Naive thymus-derived CD4-positive, alpha-beta T cell (primary cell): ENCODE data around the gene TRAPPC10. TPM values are rescaled to one million over a fixed set of nuclear protein-coding genes. Genes with fewer than 3 reads are reported as not detected.

ENCODE experiments used
- ATAC-seq: fragments of 150-1000 bp; cut with Tn5 transposase; 2 replicates; pipeline ENCODE4 v1.10.0; 2021; ENCODE audit warnings: mild to moderate bottlenecking, moderate library complexity
- CTCF ChIA-PET: fragments of 350-600 bp; sonication (Branson Sonifier 250); formaldehyde crosslinking; loops from one replicate; lab custom pipeline; 2021; ENCODE audit warnings: antibody characterized with exemption; lab: Charles Lee
- POLR2A ChIA-PET: fragments of 350-600 bp; sonication (Branson Sonifier 250); formaldehyde crosslinking; loops from one replicate; lab custom pipeline; 2021; ENCODE audit warnings: antibody characterized with exemption, inconsistent platforms; lab: Charles Lee
- DNase-seq, 9 donors: peaks; one replicate each; pipeline versions ENCODE4 v3.0.0 to v3.0.0-alpha.2; 2020 to 2022; ENCODE audit warnings: mixed read lengths in 1 of 9
- H3K27ac ChIP-seq: one replicate; pipeline ENCODE4 v1.7.0; 2013; ENCODE audit warnings: mild to moderate bottlenecking, low read depth, low read length, moderate library complexity
- H3K27me3 ChIP-seq, 2 donors: one replicate each; pipeline ENCODE4 v1.7.0; 2013; ENCODE audit warnings: low read length in 2 of 2, mild to moderate bottlenecking in 2 of 2, moderate library complexity in 2 of 2; ENCODE audit not compliant: control insufficient read depth in 2 of 2, insufficient read depth in 2 of 2
- H3K36me3 ChIP-seq, 3 experiments: 1 replicate in 2 of 3; 2 replicates in 1 of 3; pipeline ENCODE4 v1.7.0; 2013; ENCODE audit warnings: low read length in 3 of 3, mild to moderate bottlenecking in 3 of 3, moderate library complexity in 1 of 3; ENCODE audit not compliant: insufficient read depth in 3 of 3, control insufficient read depth in 2 of 3
- H3K4me1 ChIP-seq, 2 donors: one replicate each; pipeline ENCODE4 v1.7.0; 2013; ENCODE audit warnings: low read length in 2 of 2, mild to moderate bottlenecking in 2 of 2, moderate library complexity in 1 of 2; ENCODE audit not compliant: control insufficient read depth in 2 of 2, insufficient read depth in 2 of 2
- H3K4me3 ChIP-seq: 2 replicates; pipeline ENCODE4 v1.7.0; 2013; ENCODE audit warnings: mild to moderate bottlenecking, low read length
- H3K9me3 ChIP-seq, 3 experiments: 1 replicate in 2 of 3; 2 replicates in 1 of 3; pipeline ENCODE4 v1.7.0; 2013; ENCODE audit warnings: low read length in 3 of 3; ENCODE audit not compliant: control insufficient read depth in 2 of 3
- H3K27ac Mint-ChIP-seq, 9 donors: one replicate each; pipeline ENCODE4 v1.8.0; 2020 to 2022; ENCODE audit warnings: mixed read lengths in 9 of 9, mild to moderate bottlenecking in 8 of 9, moderate library complexity in 5 of 9, inconsistent platforms in 2 of 9
- H3K27me3 Mint-ChIP-seq, 5 donors: one replicate each; pipeline ENCODE4 v1.8.0; 2021 to 2022; ENCODE audit warnings: mixed read lengths in 5 of 5, mild to moderate bottlenecking in 1 of 5
- H3K36me3 Mint-ChIP-seq, 5 donors: one replicate each; pipeline ENCODE4 v1.8.0; 2020 to 2022; ENCODE audit warnings: mixed read lengths in 5 of 5, mild to moderate bottlenecking in 3 of 5, inconsistent platforms in 1 of 5
- H3K4me1 Mint-ChIP-seq, 7 donors: one replicate each; pipeline ENCODE4 v1.8.0; 2020 to 2022; ENCODE audit warnings: mixed read lengths in 7 of 7, mild to moderate bottlenecking in 3 of 7, inconsistent platforms in 1 of 7
- H3K4me3 Mint-ChIP-seq, 10 donors: one replicate each; pipeline ENCODE4 v1.8.0; 2020 to 2022; ENCODE audit warnings: mild to moderate bottlenecking in 10 of 10, mixed read lengths in 10 of 10, moderate library complexity in 6 of 10, inconsistent platforms in 2 of 10
- H3K9me3 Mint-ChIP-seq, 11 donors: one replicate each; pipeline ENCODE4 v1.8.0; 2020 to 2022; ENCODE audit warnings: mixed read lengths in 11 of 11, mild to moderate bottlenecking in 4 of 11, inconsistent platforms in 1 of 11, moderate library complexity in 1 of 11
- intact Hi-C, 2 donors: fragments of 100-400 bp; cut with micrococcal nuclease; formaldehyde crosslinking; loops; one replicate each; pipeline ENCODE4 v1.15.1; 2023
- polyA plus RNA-seq, 2 donors: library from polyadenylated mRNA; unstranded; fragments of 300-500 nt; fragmentation: Illumina TruSeq; gene quantifications; one replicate each; pipeline ENCODE4 v1.2.3, GENCODE V29; 2021
- total RNA-seq, 6 experiments: library from RNA in 5 of 6; stranded (reverse) in 5 of 6; gene quantifications; 1 replicate in 5 of 6; 2 replicates in 1 of 6; pipeline ENCODE4 v1.2.3 and lab custom pipeline; 2021 to 2026

TRAPPC10 gene
- total and polyA plus RNA-seq, 7 experiments from 2014 or later: 15.6 to 119 (median 93.2) TPM

- ATAC-seq (peak; percentile 4), DNase-seq (no peak)
- Mint-ChIP-seq H3K9me3 (no peaks in the 10 kb centered on the region), H3K4me3 (peak overlapping the region in 1 of 10 donors; percentile 64), H3K27ac (peak overlapping the region; percentile 0 to 94 (median 52)), H3K4me1 (peaks cover 11 to 17% (median 15%) of the 10 kb centered on the region in 7 donors), H3K36me3 (peaks cover 0 to 22% (median 0%) of the 10 kb centered on the region in 5 donors), H3K27me3 (no peaks in the 10 kb centered on the region)
- Histone ChIP-seq H3K4me3 (no peak overlapping the region), H3K27me3 (no peaks in the 10 kb centered on the region), H3K9me3 (no peaks in the 10 kb centered on the region), H3K27ac (no peak overlapping the region), H3K36me3 (peaks cover 0 to 45% (median 4%) of the 10 kb centered on the region in 3 experiments), H3K4me1 (peaks cover 0 to 4% of the 10 kb centered on the region in 2 donors)
- intact Hi-C loops: loop anchor here (1.0 kb wide), 3 partner anchors 36 to 186 kb away; partner anchors contain the start of gene RRP1 (in 1 of the 2)
- POLR2A ChIA-PET: interaction anchor here (0.7 kb wide), 1 partner anchor 165 kb away, joined by 3 read pairs; no protein-coding TSS in a partner anchor
- CTCF ChIA-PET: interaction anchor here (0.6 to 1.4 kb wide), 8 partner anchors 10 to 283 kb away, joined by 3 to 7 read pairs (median 4); partner anchors contain the start of gene RRP1
Observed at GRCh38 chr21:43974791-43975468, 37.2 kb upstream of the TRAPPC10 start.

- no peaks in the 10 kb centered on the region for H3K9me3 ChIP-seq
- H3K36me3 Mint-ChIP-seq: peaks cover 0 to 17% (median 0%) of the 10 kb centered on the region in 5 donors
- POLR2A ChIA-PET: interaction anchor here (0.7 kb wide), 1 partner anchor 165 kb away, joined by 3 read pairs; no protein-coding TSS in a partner anchor
Observed at GRCh38 chr21:43975469-43976098, 36.5 kb upstream of the TRAPPC10 start.

GRCh38 chr21:43976661-43977060 lies 35.4 kb upstream of the TRAPPC10 start:
- H3K4me3 Mint-ChIP-seq: no peak overlapping the region
- POLR2A ChIA-PET: no interaction called here
- DNase-seq: no peak

More at GRCh38 chr21:43975469-43976098, 36.5 kb upstream of the TRAPPC10 start:
- no peaks in the 10 kb centered on the region for H3K27me3 ChIP-seq
- Mint-ChIP-seq H3K9me3 (no peaks in the 10 kb centered on the region), H3K27me3 (no peaks in the 10 kb centered on the region), H3K27ac (peak overlapping the region in 6 of 9 donors; percentile 0 to 94 (median 58)), H3K4me1 (peaks cover 11 to 17% (median 15%) of the 10 kb centered on the region in 7 donors), H3K4me3 (no peak overlapping the region)
- no peak overlapping the region for H3K27ac ChIP-seq
- intact Hi-C loops: loop anchor here (1.0 kb wide), 3 partner anchors 36 to 186 kb away; partner anchors contain the start of gene RRP1 (in 1 of the 2)
- H3K36me3 ChIP-seq: peaks cover 0 to 42% (median 4%) of the 10 kb centered on the region in 3 experiments
- H3K4me3 ChIP-seq: no peak overlapping the region
- ATAC-seq (peak; percentile 95), DNase-seq (peak; percentile 70 to 87 (median 81))
- CTCF ChIA-PET: interaction anchor here (0.6 to 1.4 kb wide), 10 partner anchors 9 to 322 kb away, joined by 3 to 7 read pairs (median 4); partner anchors contain the start of gene RRP1
- H3K4me1 ChIP-seq: peaks cover 0 to 4% of the 10 kb centered on the region in 2 donors

GRCh38 chr21:43978060-43978459 lies 34.0 kb upstream of the TRAPPC10 start:
- DNase-seq: no peak
- CTCF ChIA-PET: no interaction called here
- Mint-ChIP-seq H3K4me1 (peaks cover 12 to 17% (median 15%) of the 10 kb centered on the region in 7 donors), H3K36me3 (peaks cover 0 to 3% (median 0%) of the 10 kb centered on the region in 5 donors), H3K4me3 (no peak overlapping the region), H3K9me3 (no peaks in the 10 kb centered on the region), H3K27ac (no peak overlapping the region), H3K27me3 (no peaks in the 10 kb centered on the region)
- Histone ChIP-seq H3K27me3 (no peaks in the 10 kb centered on the region), H3K27ac (no peak overlapping the region), H3K9me3 (no peaks in the 10 kb centered on the region), H3K4me1 (peaks cover 0 to 4% of the 10 kb centered on the region in 2 donors), H3K4me3 (no peak overlapping the region), H3K36me3 (peaks cover 0 to 42% (median 3%) of the 10 kb centered on the region in 3 experiments)
- intact Hi-C loops: no loop called here
- no peak for ATAC-seq
- POLR2A ChIA-PET: no interaction called here

More at GRCh38 chr21:43976661-43977060, 35.4 kb upstream of the TRAPPC10 start:
- H3K27me3 Mint-ChIP-seq: no peaks in the 10 kb centered on the region
- ATAC-seq: no peak
- intact Hi-C loops: no loop called here
- CTCF ChIA-PET: interaction anchor here (1.0 kb wide), 1 partner anchor 36 kb away, joined by 4 read pairs; no protein-coding TSS in a partner anchor
- Histone ChIP-seq H3K9me3 (no peaks in the 10 kb centered on the region), H3K4me3 (no peak overlapping the region), H3K27ac (no peak overlapping the region), H3K36me3 (peaks cover 0 to 42% (median 3%) of the 10 kb centered on the region in 3 experiments), H3K27me3 (no peaks in the 10 kb centered on the region), H3K4me1 (peaks cover 0 to 4% of the 10 kb centered on the region in 2 donors)
- H3K9me3 Mint-ChIP-seq: no peaks in the 10 kb centered on the region
- H3K27ac Mint-ChIP-seq: no peak overlapping the region
- H3K4me1 Mint-ChIP-seq: peaks cover 11 to 17% (median 15%) of the 10 kb centered on the region in 7 donors
- H3K36me3 Mint-ChIP-seq: peaks cover 0 to 11% (median 0%) of the 10 kb centered on the region in 5 donors

- Mint-ChIP-seq H3K27ac (peak overlapping the region in 1 of 9 donors; percentile 20), H3K4me1 (peaks cover 7 to 15% (median 10%) of the 10 kb centered on the region in 7 donors)
- CTCF ChIA-PET: no interaction called here
Observed at GRCh38 chr21:43979654-43980053, 32.5 kb upstream of the TRAPPC10 start.

GRCh38 chr21:43981151-43981870 lies 30.8 kb upstream of the TRAPPC10 start:
- no peaks in the 10 kb centered on the region for H3K27me3 Mint-ChIP-seq
- no peaks in the 10 kb centered on the region for H3K9me3 Mint-ChIP-seq
- H3K27ac ChIP-seq: no peak overlapping the region
- CTCF ChIA-PET: no interaction called here
- intact Hi-C loops: loop anchor here in 1 of 2 donors (10.0 kb wide), 1 partner anchor 63 kb away; no protein-coding TSS in a partner anchor
- peak overlapping the region in 1 of 9 donors; percentile 36 for H3K27ac Mint-ChIP-seq
- no peak overlapping the region for H3K4me3 Mint-ChIP-seq
- H3K9me3 ChIP-seq: no peaks in the 10 kb centered on the region
- ATAC-seq (no peak), DNase-seq (no peak)
- peaks cover 0 to 6% (median 3%) of the 10 kb centered on the region in 5 donors for H3K36me3 Mint-ChIP-seq
- H3K4me1 ChIP-seq: peaks cover 0 to 5% of the 10 kb centered on the region in 2 donors
- H3K27me3 ChIP-seq: no peaks in the 10 kb centered on the region
- peaks cover 0 to 45% (median 3%) of the 10 kb centered on the region in 3 experiments for H3K36me3 ChIP-seq
- POLR2A ChIA-PET: no interaction called here
- H3K4me1 Mint-ChIP-seq: peaks cover 5 to 18% (median 13%) of the 10 kb centered on the region in 7 donors
- H3K4me3 ChIP-seq: no peak overlapping the region

More at GRCh38 chr21:43979654-43980053, 32.5 kb upstream of the TRAPPC10 start:
- Histone ChIP-seq H3K9me3 (no peaks in the 10 kb centered on the region), H3K4me3 (no peak overlapping the region), H3K36me3 (peaks cover 0 to 45% (median 3%) of the 10 kb centered on the region in 3 experiments), H3K4me1 (peaks cover 0 to 4% of the 10 kb centered on the region in 2 donors), H3K27ac (no peak overlapping the region), H3K27me3 (no peaks in the 10 kb centered on the region)
- no peak overlapping the region for H3K4me3 Mint-ChIP-seq
- POLR2A ChIA-PET: no interaction called here
- no peaks in the 10 kb centered on the region for H3K27me3 Mint-ChIP-seq
- ATAC-seq: no peak
- intact Hi-C loops: loop anchor here in 1 of 2 donors (10.0 kb wide), 1 partner anchor 65 kb away; no protein-coding TSS in a partner anchor
- no peaks in the 10 kb centered on the region for H3K9me3 Mint-ChIP-seq
- DNase-seq: no peak
- H3K36me3 Mint-ChIP-seq: peaks cover 0 to 6% (median 3%) of the 10 kb centered on the region in 5 donors
